ENCODE measurements around the gene TRDN. TPM values are rescaled to one million over a fixed set of nuclear protein-coding genes. Genes with fewer than 3 reads are reported as not detected.
"Not testable (repeated sequence)": the region's sequence is repeated elsewhere in the genome, so short reads cannot be mapped to it uniquely, and the experiment has no call there.

Gene TRDN
- polyA plus RNA-seq, 1 donor from 2014 or later = not detected

GRCh38 chr6:123489589-123489988, 147.2 kb downstream of the TRDN start:
- Histone ChIP-seq H3K4me3 (ENCODE audit: low read length) (no peak overlapping the region), H4K20me1 (ENCODE audit: insufficient read depth) (no peaks in the 10 kb centered on the region), H3K79me2 (replicated peaks; ENCODE audit: insufficient read depth, low read length) (no peaks in the 10 kb centered on the region), H3K9me3 (ENCODE audit: low read length) (no peaks in the 10 kb centered on the region), H3K9ac (ENCODE audit: low read length) (no peak overlapping the region), H3F3A (ENCODE audit: insufficient read depth, low read length, poor library complexity, severe bottlenecking) (no peaks in the 10 kb centered on the region), H3K27me3 (ENCODE audit: insufficient read depth, low read depth, low read length) (no peaks in the 10 kb centered on the region), H3K4me2 (ENCODE audit: low read length) (no peak overlapping the region), H3K27ac (ENCODE audit: low read length) (no peak overlapping the region), H2AFZ (ENCODE audit: low read depth, low read length) (no peak overlapping the region), H3K36me3 (ENCODE audit: insufficient read depth, low read length) (no peaks in the 10 kb centered on the region), H3K9me2 (ENCODE audit: insufficient read depth, low read length) (no peaks in the 10 kb centered on the region)
- TF ChIP-seq TAF1 (IDR thresholded peaks at IDR 0.05; ENCODE audit: low read depth) (no peak), RAD21 (conservative IDR thresholded peaks at IDR 0.05) (no peak), CTCF (IDR thresholded peaks at IDR 0.05; ENCODE audit: poor library complexity, severe bottlenecking) (no peak), MXI1 (conservative IDR thresholded peaks at IDR 0.05; ENCODE audit: poor library complexity, severe bottlenecking) (no peak), REST (IDR thresholded peaks at IDR 0.05; ENCODE audit: borderline replicate concordance) (no peak), SMC3 (conservative IDR thresholded peaks at IDR 0.05; ENCODE audit: poor library complexity) (no peak), EZH2 (IDR thresholded peaks at IDR 0.05; ENCODE audit: borderline replicate concordance, insufficient read depth, low read length, poor library complexity, severe bottlenecking) (no peak), POLR2AphosphoS5 (IDR thresholded peaks at IDR 0.05) (no peak), EP300 (conservative IDR thresholded peaks at IDR 0.05; ENCODE audit: poor library complexity, severe bottlenecking) (no peak)

DNA sequence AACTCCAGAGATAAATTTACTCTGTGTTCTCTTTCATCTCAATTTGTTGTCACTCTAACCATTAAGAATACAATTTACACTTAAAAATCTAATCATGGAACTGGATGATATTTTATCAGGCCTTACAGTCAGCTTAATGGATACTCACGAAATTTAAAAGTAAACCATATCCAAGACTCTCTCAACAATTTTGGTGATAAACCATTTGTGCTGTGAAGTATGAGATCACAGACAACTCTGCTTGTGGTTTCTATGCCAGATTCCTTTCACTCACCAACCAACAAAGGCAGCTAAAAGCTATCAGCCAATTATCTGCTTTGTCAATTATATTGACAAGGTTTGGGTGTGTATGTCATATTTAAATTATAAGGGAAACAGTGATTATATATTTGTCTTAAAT, 155.8 kb downstream of the TRDN start:
- Histone ChIP-seq H3K9ac (ENCODE audit: low read length) (no peak overlapping the region), H3K79me2 (replicated peaks; ENCODE audit: insufficient read depth, low read length) (no peaks in the 10 kb centered on the region), H3K9me2 (ENCODE audit: insufficient read depth, low read length) (no peaks in the 10 kb centered on the region), H3K4me3 (ENCODE audit: low read length) (no peak overlapping the region), H3K4me2 (ENCODE audit: low read length) (no peak overlapping the region), H4K20me1 (ENCODE audit: insufficient read depth) (no peaks in the 10 kb centered on the region), H3K27ac (ENCODE audit: low read length) (no peak overlapping the region), H3K9me3 (ENCODE audit: low read length) (no peaks in the 10 kb centered on the region), H3F3A (ENCODE audit: insufficient read depth, low read length, poor library complexity, severe bottlenecking) (no peaks in the 10 kb centered on the region), H2AFZ (ENCODE audit: low read depth, low read length) (no peak overlapping the region), H3K27me3 (ENCODE audit: insufficient read depth, low read depth, low read length) (no peaks in the 10 kb centered on the region), H3K36me3 (ENCODE audit: insufficient read depth, low read length) (no peaks in the 10 kb centered on the region)
- no peak for TF ChIP-seq REST (IDR thresholded peaks at IDR 0.05; ENCODE audit: borderline replicate concordance)
- TF ChIP-seq RAD21 (conservative IDR thresholded peaks at IDR 0.05) = no peak
- no peak for TF ChIP-seq SMC3 (conservative IDR thresholded peaks at IDR 0.05; ENCODE audit: poor library complexity)
- TF ChIP-seq POLR2AphosphoS5 (IDR thresholded peaks at IDR 0.05) = no peak
- no peak for TF ChIP-seq EP300 (conservative IDR thresholded peaks at IDR 0.05; ENCODE audit: poor library complexity, severe bottlenecking)
- TF ChIP-seq TAF1 (IDR thresholded peaks at IDR 0.05; ENCODE audit: low read depth) = no peak
- TF ChIP-seq EZH2 (IDR thresholded peaks at IDR 0.05; ENCODE audit: borderline replicate concordance, insufficient read depth, low read length, poor library complexity, severe bottlenecking) = no peak
- no peak for TF ChIP-seq CTCF (IDR thresholded peaks at IDR 0.05; ENCODE audit: poor library complexity, severe bottlenecking)
- no peak for TF ChIP-seq MXI1 (conservative IDR thresholded peaks at IDR 0.05; ENCODE audit: poor library complexity, severe bottlenecking)

- not testable (repeated sequence) for H3K36me3 ChIP-seq (ENCODE audit: insufficient read depth, low read length); H3K79me2 ChIP-seq (replicated peaks; ENCODE audit: insufficient read depth, low read length); H3K9ac ChIP-seq (ENCODE audit: low read length); H3F3A ChIP-seq (ENCODE audit: insufficient read depth, low read length, poor library complexity, severe bottlenecking); H3K4me2 ChIP-seq (ENCODE audit: low read length); H3K4me3 ChIP-seq (ENCODE audit: low read length); H2AFZ ChIP-seq (ENCODE audit: low read depth, low read length); H3K9me3 ChIP-seq (ENCODE audit: low read length); H3K27me3 ChIP-seq (ENCODE audit: insufficient read depth, low read depth, low read length); H3K27ac ChIP-seq (ENCODE audit: low read length); H3K9me2 ChIP-seq (ENCODE audit: insufficient read depth, low read length); H4K20me1 ChIP-seq (ENCODE audit: insufficient read depth)
Observed at GRCh38 chr6:123472025-123472702, 164.6 kb downstream of the TRDN start.
